Fibroblast of skin of left biceps (primary cell): Measurements from ENCODE around the gene SPATC1L.
"Not testable (repeated sequence)": the region's sequence is repeated elsewhere in the genome, so short reads cannot be mapped to it uniquely, and the experiment has no call there.

Experiments
- DNase-seq, 2 experiments: peaks; one replicate each; pipeline ENCODE4 v3.0.0-alpha.2; 2013; ENCODE audit warnings: low read depth in 2 of 2

Gene SPATC1L

GRCh38 chr21:46183910-46184624 lies at the start of gene SPATC1L:
Gene SPATC1L (minus strand): TSS chr21:46184459. CDS start chr21:46182816, 1,643 bp downstream.
- DNase-seq: peak; percentile 47 to 49

GRCh38 chr21:46229923-46230260 lies 45.6 kb upstream of the SPATC1L start:
- no peak for DNase-seq

- no peak for DNase-seq
Observed at GRCh38 chr21:46229133-46229922, 45.1 kb upstream of the SPATC1L start.

GRCh38 chr21:46228345-46229051 lies 44.2 kb upstream of the SPATC1L start, which contains the start of gene LSS:
Gene LSS (minus strand): TSS chr21:46228774. CDS start chr21:46228745, 29 bp downstream.
- DNase-seq: peak; percentile 95 to 96

GRCh38 chr21:46227811-46228344 lies 43.6 kb upstream of the SPATC1L start:
- no peak for DNase-seq

GRCh38 chr21:46226920-46227599 lies 42.8 kb upstream of the SPATC1L start:
- no peak for DNase-seq

GRCh38 chr21:46226146-46226545 lies 41.9 kb upstream of the SPATC1L start:
- DNase-seq: no peak

- DNase-seq: not testable (repeated sequence)
Observed at GRCh38 chr21:46223661-46224060, 39.4 kb upstream of the SPATC1L start.

GRCh38 chr21:46223217-46223616 lies 39.0 kb upstream of the SPATC1L start:
- DNase-seq: no peak

GRCh38 chr21:46222436-46223116 lies 38.3 kb upstream of the SPATC1L start:
- no peak for DNase-seq

GRCh38 chr21:46221664-46222435 lies 37.6 kb upstream of the SPATC1L start:
- DNase-seq: no peak

GRCh38 chr21:46220847-46221246 lies 36.6 kb upstream of the SPATC1L start:
- DNase-seq: no peak

- DNase-seq: no peak
Observed at GRCh38 chr21:46220275-46220810, 36.1 kb upstream of the SPATC1L start.

- no peak for DNase-seq
Observed at GRCh38 chr21:46219591-46220239, 35.5 kb upstream of the SPATC1L start.

- no peak for DNase-seq
Observed at GRCh38 chr21:46218906-46219590, 34.8 kb upstream of the SPATC1L start.

GRCh38 chr21:46217511-46218196 lies 33.4 kb upstream of the SPATC1L start:
- DNase-seq: no peak

GRCh38 chr21:46216132-46216747 lies 32.0 kb upstream of the SPATC1L start:
- no peak for DNase-seq
